Stimulated activated CD8-positive, alpha-beta memory T cell treated with anti-CD3 and anti-CD28 coated beads, Interleukin-12 subunit alpha, Interleukin-12 subunit beta, amount 100 ng/mL, for 1 hour (primary cell): ENCODE results near the gene HPS4.

Source experiments
- DNase-seq: peaks from one replicate; pipeline ENCODE4 v3.0.0-alpha.2; 2020; ENCODE audit warnings: low read depth

Gene HPS4

DNA sequence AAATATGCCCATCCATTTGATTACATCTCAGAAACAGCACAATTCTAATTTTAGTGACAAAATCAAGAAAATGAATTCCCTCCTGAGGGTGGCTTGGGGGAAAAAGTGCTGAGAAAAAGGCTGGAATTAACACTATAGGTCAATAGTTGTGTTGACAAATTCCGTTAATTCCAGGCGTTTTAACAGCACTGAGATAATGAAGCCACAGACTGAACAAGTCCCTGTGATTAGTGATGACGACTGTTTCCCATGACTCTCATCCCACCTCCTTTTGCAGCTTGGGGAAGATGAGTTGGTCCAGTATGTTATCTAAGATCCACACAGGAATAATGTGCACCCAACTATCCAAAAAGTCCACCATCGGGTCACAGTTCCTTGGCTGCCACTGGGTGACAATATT lies 12.9 kb upstream of the HPS4 start:
- no peak for DNase-seq

DNA sequence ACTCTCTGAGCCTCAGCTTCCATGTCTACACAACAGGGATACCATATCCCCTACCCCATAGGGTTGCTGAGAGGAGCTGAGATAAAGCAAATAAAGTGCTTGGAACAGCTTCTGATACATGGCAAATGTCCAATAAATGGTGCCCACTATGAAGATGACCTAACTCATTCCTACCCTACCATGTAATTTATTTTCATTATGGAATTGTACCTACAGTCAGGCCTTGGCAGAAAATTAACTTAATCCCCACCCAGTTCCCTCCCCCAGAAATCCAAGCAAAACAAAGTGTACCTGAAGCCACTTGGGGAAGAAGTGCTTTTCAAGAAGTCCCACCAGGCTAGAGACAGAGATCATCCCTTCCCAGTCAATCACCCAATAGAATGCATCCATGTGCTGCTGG lies 10.9 kb upstream of the HPS4 start:
- no peak for DNase-seq

GRCh38 chr22:26492220-26492619 lies 8.6 kb upstream of the HPS4 start:
- DNase-seq: no peak

GRCh38 chr22:26489447-26490036 lies 6.0 kb upstream of the HPS4 start:
- no peak for DNase-seq

GRCh38 chr22:26487996-26488395 lies 4.4 kb upstream of the HPS4 start:
- DNase-seq: no peak

DNA sequence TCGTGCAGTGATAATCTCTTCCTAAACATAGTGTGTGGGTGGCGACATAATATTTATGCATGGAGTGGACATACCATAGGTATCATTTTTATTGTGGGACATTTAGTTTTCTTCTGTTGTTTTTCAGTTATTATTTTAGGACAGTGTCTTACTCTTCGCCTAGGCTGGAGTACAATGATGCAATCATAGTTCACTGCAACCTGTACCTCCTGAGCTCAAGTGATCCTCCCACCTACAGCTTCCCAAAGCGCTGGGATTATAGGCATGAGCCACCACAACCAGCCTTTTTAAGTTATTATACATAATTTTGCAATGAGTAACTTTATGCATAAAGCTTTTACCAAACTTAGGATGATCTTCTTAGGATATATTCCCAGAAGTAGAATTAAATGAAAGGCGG lies 2.8 kb upstream of the HPS4 start:
- no peak for DNase-seq

GRCh38 chr22:26485806-26486390 lies 2.3 kb upstream of the HPS4 start:
- no peak for DNase-seq

GRCh38 chr22:26485013-26485412 lies 1.4 kb upstream of the HPS4 start:
- no peak for DNase-seq

DNA sequence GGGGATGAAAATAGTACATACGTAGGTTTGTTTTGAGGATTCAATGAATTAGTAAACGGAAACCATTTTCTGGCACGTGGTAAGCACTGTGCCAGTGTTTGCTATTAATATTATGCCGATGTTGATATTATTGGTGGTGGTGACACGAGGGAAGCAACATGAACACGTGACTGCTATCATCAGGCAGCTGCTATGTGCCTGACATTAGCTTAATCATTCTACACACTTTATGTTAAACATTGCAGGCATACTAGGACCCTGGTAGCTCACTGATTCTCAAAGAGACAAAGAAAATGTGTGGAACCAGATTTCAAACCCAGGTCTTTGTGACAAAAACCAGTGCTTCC lies 750 bp upstream of the HPS4 start:
- DNase-seq: no peak

DNA sequence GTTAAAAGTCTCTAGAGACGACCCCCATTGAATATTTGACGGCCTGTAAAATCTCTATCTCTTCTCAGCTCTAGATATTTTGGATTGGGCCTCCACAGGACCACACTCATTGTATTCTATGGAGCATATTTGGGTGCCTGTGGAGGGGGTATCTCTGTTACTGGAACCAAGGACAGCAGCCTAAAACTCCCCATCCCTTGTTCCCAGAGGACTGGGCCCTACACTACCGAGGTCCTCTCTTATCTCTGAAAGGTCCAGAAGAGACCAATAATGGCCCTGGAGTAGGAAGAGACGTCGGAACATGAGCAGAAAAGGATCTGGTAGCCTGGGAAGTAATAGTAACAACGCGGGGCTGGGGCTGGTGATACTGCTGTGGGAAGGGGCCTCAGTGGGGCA lies 542 bp downstream of the HPS4 start:
- DNase-seq: no peak

- DNase-seq: no peak
These were observed 1.4 kb downstream of the HPS4 start for GRCh38 chr22:26482161-26482560.

DNA sequence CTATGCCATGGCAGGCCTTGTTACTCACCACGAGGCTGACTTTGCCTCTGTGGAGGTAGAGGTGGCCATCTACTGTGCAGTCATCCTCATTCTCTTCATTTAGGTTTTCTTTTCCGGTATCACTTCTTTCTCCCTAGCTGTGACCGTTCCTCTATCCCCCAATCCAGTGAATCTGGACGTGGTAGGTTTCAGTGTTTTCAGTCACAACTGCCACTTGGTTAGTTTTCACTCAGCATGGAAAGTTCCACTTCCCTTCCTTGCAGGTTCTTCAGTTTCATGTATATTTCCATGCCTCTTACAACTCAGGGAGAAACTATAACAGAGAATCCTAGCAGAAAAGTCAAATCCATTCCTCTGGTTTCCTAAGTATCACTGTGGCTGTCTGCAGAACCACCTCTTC lies 1.9 kb downstream of the HPS4 start:
- no peak for DNase-seq

- no peak for DNase-seq
These were observed 2.4 kb downstream of the HPS4 start for GRCh38 chr22:26481112-26481693.

DNA sequence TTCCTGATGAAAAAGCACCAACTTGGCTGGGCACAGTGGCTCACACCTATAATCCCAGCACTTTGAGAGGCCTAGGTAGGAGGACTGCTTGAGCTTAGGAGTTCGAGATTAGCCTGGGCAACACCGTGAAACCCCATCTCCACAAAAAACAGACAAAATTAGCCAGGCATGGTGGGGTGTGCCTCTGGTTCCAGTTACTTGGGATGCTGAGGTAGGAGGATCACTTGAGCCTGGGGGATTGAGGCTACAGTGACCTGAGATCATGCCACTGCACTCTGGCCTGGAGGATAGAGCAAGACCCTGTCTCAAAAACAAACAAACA lies 3.0 kb downstream of the HPS4 start:
- DNase-seq: no peak

GRCh38 chr22:26479792-26480610 lies 3.6 kb downstream of the HPS4 start:
- no peak for DNase-seq

DNA sequence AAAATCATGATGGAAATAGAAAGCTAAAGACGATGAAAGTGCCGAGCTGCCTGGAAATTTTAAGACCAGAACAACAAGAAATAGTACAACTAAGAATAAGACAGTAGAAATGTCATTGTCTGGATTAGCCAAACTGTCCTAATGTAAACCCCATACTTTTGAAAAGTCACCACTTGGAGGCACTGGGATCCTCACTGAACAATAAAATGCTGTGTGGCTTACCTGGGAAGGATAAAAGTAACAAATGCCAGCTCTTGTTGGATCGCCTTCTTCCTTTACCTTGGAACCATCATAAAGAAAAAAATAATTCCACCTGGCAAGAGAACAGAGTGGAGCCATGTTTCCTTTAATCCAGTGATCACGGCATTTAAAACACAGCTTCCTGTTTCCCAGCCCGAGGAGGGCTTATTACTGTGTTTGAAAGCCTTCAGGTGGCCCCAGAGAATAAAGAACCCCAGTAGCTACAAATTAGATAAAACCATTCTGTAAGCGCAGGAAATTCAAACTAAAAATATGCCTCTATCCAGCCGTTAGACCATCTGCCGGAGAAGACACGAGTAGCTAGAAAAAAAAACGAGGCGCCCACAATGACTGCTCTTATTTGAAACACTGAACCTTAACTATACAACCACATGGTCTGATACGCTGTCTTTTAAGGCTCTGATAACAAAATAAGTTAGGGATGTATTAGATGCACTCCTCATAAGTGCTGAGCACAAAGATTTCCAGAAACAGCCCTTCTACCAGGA lies 4.4 kb downstream of the HPS4 start:
- no peak for DNase-seq

DNA sequence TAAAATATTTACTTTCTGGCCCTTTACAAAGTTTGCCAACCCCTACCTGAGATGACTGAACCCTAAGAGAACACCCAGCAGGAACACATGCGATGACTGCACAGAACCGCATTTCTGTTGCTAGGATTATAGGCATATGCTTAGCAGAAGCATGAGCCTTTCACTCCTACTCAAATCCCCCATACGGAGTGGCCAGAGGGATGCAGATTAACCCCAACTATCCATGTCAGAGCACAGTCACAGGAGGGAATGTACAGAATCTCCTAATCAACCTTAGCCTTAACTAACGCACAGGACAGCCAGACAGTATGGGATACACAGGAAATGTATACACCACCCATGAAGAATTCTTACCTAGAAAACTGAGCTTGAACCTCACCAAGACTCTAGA lies 6.2 kb downstream of the HPS4 start:
- no peak for DNase-seq

- DNase-seq: no peak
These were observed 6.8 kb downstream of the HPS4 start for GRCh38 chr22:26476705-26477340.

GRCh38 chr22:26474682-26475081 lies 8.9 kb downstream of the HPS4 start:
- no peak for DNase-seq

DNA sequence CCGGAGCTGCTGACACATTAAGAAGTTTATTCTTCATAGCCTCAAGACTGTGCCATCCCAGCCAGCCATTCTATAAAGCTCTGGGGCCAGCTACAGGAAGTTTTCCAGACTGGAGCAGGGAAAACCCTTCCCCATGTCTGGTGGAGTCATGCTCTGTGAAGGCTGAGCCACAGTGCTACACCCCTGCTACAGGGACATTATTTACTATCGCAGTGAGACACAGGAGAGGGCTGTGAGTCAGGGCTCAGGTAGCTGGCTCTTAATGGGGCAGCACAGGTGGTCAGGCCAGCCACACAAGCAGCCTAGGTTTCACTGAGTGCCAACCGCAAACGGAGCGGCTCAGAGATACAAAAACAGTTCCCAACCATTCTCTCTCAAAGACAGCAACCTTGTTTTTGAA lies 12.1 kb downstream of the HPS4 start:
- no peak for DNase-seq

GRCh38 chr22:26470807-26471206 lies 12.8 kb downstream of the HPS4 start:
- DNase-seq: no peak

GRCh38 chr22:26466196-26466595 lies 17.4 kb downstream of the HPS4 start:
- DNase-seq: no peak
